ENCODE results near the gene MAP3K14. TPM values are rescaled to one million over a fixed set of nuclear protein-coding genes. Genes with fewer than 3 reads are reported as not detected.

The MAP3K14 gene
- total RNA-seq, 1 experiment from 2014 or later = 9.2 TPM

- POLR2A ChIA-PET = no interaction called here
- no peak for DNase-seq (ENCODE audit: unreplicated experiment)
- H3K36me3 Mint-ChIP-seq (ENCODE audit: insufficient read depth, unreplicated experiment) = no peaks in the 10 kb centered on the region
- H3K4me3 Mint-ChIP-seq (ENCODE audit: unreplicated experiment) = no peak overlapping the region
- no peaks in the 10 kb centered on the region for H3K27me3 Mint-ChIP-seq (ENCODE audit: insufficient read depth, unreplicated experiment)
- CTCF ChIA-PET = interaction anchor here (0.5 to 3.4 kb wide), 15 partner anchors 9 to 616 kb away, joined by 3 to 49 read pairs (median 4); partner anchors contain the start of genes ACBD4, FMNL1 and HEXIM1
- no peaks in the 10 kb centered on the region for H3K9me3 Mint-ChIP-seq (ENCODE audit: unreplicated experiment)
- no peaks in the 10 kb centered on the region for H3K4me1 Mint-ChIP-seq (ENCODE audit: insufficient read depth, unreplicated experiment)
- intact Hi-C loops (cut with micrococcal nuclease) = no loop called here
- TF ChIP-seq CTCF (IDR thresholded peaks at IDR 0.05; ENCODE audit: unreplicated experiment) = no peak
- H3K27ac Mint-ChIP-seq (ENCODE audit: low read depth, unreplicated experiment) = no peak overlapping the region
- no TSS peak for BruUV-seq (replicated peaks)
Observed at GRCh38 chr17:45236282-45236606, 80.6 kb downstream of the MAP3K14 start.

- peak; percentile 78 for TF ChIP-seq CTCF (IDR thresholded peaks at IDR 0.05; ENCODE audit: unreplicated experiment)
- DNase-seq (ENCODE audit: unreplicated experiment) = peak; percentile 82
- Mint-ChIP-seq H3K27ac (ENCODE audit: low read depth, unreplicated experiment) (no peak overlapping the region), H3K4me3 (ENCODE audit: unreplicated experiment) (no peak overlapping the region), H3K4me1 (ENCODE audit: insufficient read depth, unreplicated experiment) (peaks cover under 1% of the 10 kb centered on the region), H3K36me3 (ENCODE audit: insufficient read depth, unreplicated experiment) (no peaks in the 10 kb centered on the region), H3K27me3 (ENCODE audit: insufficient read depth, unreplicated experiment) (no peaks in the 10 kb centered on the region), H3K9me3 (ENCODE audit: unreplicated experiment) (no peaks in the 10 kb centered on the region)
- BruUV-seq (replicated peaks) = no TSS peak
- intact Hi-C loops (cut with micrococcal nuclease) = loop anchor here (1.0 kb wide), 2 partner anchors 16 to 100 kb away; partner anchors contain the start of gene ACBD4
- CTCF ChIA-PET = interaction anchor here (0.5 to 3.4 kb wide), 25 partner anchors 9 to 528 kb away, joined by 3 to 49 read pairs (median 4); partner anchors contain the start of genes ACBD4, FMNL1, HEXIM1 and HEXIM2
- POLR2A ChIA-PET = interaction anchor here (1.7 kb wide), 1 partner anchor 88 kb away, joined by 8 read pairs; the partner anchor contains the start of gene HEXIM1
Observed at GRCh38 chr17:45235416-45236281, 81.2 kb downstream of the MAP3K14 start.

GRCh38 chr17:45234641-45235415 is 82.0 kb downstream of the MAP3K14 start:
- BruUV-seq (replicated peaks) = no TSS peak
- no peak overlapping the region for H3K4me3 Mint-ChIP-seq (ENCODE audit: unreplicated experiment)
- no peak overlapping the region for H3K27ac Mint-ChIP-seq (ENCODE audit: low read depth, unreplicated experiment)
- no peaks in the 10 kb centered on the region for H3K36me3 Mint-ChIP-seq (ENCODE audit: insufficient read depth, unreplicated experiment)
- peaks cover 9% of the 10 kb centered on the region for H3K4me1 Mint-ChIP-seq (ENCODE audit: insufficient read depth, unreplicated experiment)
- ChIA-PET POLR2A (interaction anchor here (1.7 kb wide), 1 partner anchor 87 kb away, joined by 8 read pairs; the partner anchor contains the start of gene HEXIM1), CTCF (interaction anchor here (0.5 to 3.4 kb wide), 19 partner anchors 9 to 587 kb away, joined by 3 to 49 read pairs (median 4); partner anchors contain the start of genes ACBD4, FMNL1 and HEXIM2)
- no peak for DNase-seq (ENCODE audit: unreplicated experiment)
- TF ChIP-seq CTCF (IDR thresholded peaks at IDR 0.05; ENCODE audit: unreplicated experiment) = no peak
- intact Hi-C loops (cut with micrococcal nuclease) = loop anchor here (1.0 kb wide), 2 partner anchors 16 to 100 kb away; partner anchors contain the start of gene ACBD4
- no peaks in the 10 kb centered on the region for H3K9me3 Mint-ChIP-seq (ENCODE audit: unreplicated experiment)
- no peaks in the 10 kb centered on the region for H3K27me3 Mint-ChIP-seq (ENCODE audit: insufficient read depth, unreplicated experiment)

Measured in MCF 10A (cell line).